LNCAP (cell line): ENCODE measurements around the gene LYRM4.

ENCODE experiments used
- CTCF ChIP-seq: fragments of 450-650 bp; IDR thresholded peaks from 2 replicates; pipeline ENCODE4 v1.5.1; 2017; ENCODE audit warnings: mild to moderate bottlenecking

The LYRM4 gene

GRCh38 chr6:5191222-5191621, 69.5 kb downstream of the LYRM4 start:
- no peak for TF ChIP-seq CTCF

GRCh38 chr6:5190507-5190906, 70.2 kb downstream of the LYRM4 start:
- no peak for TF ChIP-seq CTCF

DNA sequence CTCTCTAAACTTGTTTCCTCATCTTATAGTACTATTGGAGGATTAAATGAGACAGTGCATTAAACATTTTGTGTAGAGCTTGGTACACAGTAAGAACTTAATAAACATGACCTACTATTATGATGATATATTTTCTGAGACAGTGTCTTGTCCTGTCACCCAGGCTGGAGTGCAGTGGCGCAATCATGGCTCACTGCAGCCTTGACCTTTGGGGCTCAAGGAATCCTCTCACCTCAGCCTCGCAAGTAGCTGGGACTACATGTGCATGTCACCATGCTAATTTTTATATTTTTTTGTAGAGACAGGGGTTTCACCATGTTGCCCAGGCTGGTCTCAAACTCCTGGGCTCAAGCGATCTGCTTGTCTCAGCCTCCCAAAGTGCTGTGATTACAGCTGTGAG, 72.1 kb downstream of the LYRM4 start:
- no peak for TF ChIP-seq CTCF

GRCh38 chr6:5184878-5185277, 75.9 kb downstream of the LYRM4 start:
- no peak for TF ChIP-seq CTCF

DNA sequence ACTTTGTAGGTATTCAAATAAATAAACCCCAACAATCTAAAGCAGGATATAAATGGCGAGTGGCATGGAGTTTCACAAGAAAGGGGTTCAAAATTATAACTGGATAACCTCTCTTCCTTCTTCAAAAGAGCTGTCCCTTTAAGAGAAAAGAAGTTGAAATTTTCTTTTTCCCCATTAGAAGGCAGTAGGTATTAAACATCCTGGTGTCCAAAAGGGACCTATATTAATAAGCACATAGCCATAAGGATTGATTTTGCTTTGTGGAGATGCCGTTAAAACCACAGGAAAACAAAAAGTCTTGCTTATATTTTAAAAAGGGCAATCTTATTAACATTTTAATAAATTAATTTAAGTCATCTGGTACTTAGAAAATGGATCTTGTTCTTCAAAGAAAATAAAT, 76.5 kb downstream of the LYRM4 start:
- TF ChIP-seq CTCF = 0 out of 2 replicates have a peak, but pooled peaks have one; percentile 8

DNA sequence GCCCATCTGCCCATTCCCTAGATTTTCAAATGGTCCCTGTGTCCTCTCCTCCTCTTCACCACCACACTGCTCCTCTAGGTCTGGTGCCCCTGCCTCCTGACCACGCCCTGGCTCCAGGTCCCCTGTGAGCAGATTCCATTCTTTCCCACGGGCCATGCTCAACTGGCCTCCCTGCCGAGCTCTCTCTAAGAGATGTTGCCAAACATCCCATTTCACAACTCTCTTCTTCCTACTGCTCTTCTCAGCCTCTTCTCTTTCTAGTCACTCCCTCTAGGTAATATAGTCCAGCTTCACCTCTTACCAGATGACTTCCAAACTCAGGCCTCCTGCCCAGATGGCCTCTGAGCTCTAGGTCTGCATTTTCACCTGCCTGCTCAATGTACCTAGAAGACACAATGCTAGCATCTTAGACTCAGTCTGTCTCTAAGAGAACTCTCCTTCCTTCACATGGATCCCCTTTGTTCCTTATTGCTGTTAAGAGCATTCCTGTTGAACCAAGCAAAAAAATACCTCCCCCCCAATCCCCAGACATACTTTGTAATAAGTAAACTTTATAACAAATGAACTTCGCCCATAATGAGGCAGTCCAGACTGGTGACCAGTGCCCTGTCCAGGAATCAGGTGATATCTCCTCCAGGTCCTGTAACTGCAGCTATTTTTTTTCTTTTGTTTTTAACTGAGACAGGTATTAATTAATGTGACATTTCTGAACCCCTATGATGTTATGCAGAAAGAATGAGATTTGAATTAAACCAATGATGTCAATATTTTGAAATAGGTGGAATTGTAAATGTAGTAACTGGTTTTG, 79.0 kb downstream of the LYRM4 start:
- no peak for TF ChIP-seq CTCF

- no peak for TF ChIP-seq CTCF
Observed at GRCh38 chr6:5180636-5181035, 80.1 kb downstream of the LYRM4 start.

GRCh38 chr6:5179917-5180316, 80.8 kb downstream of the LYRM4 start:
- no peak for TF ChIP-seq CTCF
